Activated CD4-positive, CD25-positive, alpha-beta regulatory T cell treated with anti-CD3 and anti-CD28 coated beads, Interleukin-2, amount 50 U/mL, for 72 hours (primary cell): ENCODE data around the gene CSTPP1.
"Not testable (repeated sequence)": the region's sequence is repeated elsewhere in the genome, so short reads cannot be mapped to it uniquely, and the experiment has no call there.

Experiments
- DNase-seq: peaks from one replicate; pipeline ENCODE4 v3.0.0; 2021

The CSTPP1 gene

DNA sequence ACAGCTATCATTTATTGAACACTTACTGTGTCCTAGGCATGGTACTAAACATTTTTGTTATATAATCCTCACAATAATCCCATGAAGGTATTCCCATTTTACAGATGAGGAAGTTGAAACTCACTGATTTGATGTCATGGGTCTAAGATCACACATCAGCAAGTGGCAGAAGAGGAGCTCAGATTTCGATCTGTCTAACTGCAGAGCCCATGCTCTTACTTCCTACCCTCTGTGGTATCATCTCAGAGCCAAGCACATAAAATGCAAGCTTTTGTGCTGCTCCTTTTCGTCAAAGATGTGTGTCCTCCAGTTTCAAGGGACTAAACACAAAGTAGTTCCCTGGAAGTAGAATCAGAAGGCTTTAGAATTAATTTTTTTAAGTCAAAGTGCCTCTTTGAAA lies 169.0 kb downstream of the CSTPP1 start:
- DNase-seq, result no peak

DNA sequence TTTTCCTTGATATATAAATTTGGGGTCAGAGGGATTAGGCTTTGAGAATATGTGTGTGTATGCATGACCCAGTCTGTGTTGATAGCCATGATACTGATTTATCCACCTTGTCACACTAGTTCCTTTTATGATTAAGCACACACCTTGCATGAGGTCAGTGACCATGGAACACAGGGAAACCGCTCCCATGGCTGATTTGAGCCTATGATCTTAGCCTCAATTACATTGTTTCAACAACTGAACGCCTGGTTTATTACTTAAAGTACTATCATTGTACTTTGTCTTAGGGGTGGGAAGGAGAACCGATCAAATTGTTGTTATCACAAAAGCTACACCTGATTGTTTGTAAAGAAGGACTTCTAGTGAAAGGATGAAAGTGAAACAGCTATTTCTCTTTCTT lies 169.4 kb downstream of the CSTPP1 start:
- no peak for DNase-seq

DNA sequence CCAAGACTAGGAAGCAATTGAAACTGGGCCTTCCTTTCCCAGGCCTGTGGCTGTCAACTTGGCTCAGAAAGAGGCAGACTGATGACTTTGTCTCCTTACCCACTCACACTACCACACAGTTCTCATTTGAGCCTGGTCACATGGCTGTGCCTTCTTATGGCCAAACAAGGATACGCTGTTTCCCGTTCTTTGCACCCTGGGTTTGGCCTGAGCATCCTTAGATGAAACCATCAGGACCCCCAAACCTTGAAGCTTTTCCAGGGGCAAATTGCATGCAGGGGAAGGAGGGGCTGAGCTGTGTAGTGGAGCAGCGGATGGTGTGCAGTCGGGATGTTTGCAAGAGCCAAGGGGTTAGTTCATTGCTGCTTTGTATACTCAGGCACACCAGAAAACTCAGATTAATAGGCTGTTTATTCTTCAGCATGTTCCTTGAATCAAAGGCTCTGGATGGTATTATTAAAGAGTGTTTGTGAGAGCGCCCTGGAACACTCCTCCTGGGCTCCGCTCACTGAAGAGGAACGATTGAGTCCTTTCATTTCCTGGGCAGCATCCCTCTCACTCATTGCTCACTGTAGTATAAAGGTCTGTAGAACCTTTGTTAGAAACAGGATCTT lies 170.3 kb downstream of the CSTPP1 start:
- DNase-seq, result no peak

DNA sequence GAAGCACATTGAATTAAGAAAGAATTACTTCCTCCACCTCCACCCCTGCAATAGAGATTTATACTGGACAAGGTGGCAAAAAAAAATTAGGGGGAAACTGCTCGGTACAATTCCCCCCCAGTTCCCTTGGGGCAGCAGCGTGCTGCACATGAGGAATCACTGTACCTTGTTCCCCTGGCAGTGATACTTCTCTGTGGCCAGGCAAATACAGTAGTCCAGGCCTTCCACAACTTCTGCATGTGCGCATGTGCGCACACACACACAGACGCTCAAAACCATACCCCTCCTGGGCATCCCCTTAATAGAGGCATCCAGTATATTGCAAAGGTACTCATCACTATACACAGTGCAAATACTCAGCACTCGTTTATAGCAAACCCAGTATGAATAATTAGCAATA lies 171.2 kb downstream of the CSTPP1 start:
- no peak for DNase-seq

DNA sequence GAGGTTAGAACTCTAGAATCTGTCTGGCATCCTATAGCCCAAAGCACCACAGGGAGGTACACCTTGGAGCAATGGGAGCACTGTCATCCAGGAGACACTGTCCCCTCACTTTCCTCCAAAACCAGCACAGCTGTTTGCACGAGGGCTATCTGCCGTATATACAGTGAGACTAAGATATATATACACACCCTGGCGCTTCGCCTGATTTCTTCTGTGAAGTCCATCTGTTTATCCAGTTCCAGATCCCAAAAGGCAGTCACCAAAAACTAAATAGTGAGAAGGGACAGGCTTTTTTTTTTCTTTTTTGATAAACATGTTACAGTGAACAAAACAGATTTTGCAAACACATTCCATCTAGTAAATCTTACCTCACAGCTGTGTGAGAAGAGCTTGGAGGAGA lies 171.7 kb downstream of the CSTPP1 start:
- DNase-seq, result no peak

DNA sequence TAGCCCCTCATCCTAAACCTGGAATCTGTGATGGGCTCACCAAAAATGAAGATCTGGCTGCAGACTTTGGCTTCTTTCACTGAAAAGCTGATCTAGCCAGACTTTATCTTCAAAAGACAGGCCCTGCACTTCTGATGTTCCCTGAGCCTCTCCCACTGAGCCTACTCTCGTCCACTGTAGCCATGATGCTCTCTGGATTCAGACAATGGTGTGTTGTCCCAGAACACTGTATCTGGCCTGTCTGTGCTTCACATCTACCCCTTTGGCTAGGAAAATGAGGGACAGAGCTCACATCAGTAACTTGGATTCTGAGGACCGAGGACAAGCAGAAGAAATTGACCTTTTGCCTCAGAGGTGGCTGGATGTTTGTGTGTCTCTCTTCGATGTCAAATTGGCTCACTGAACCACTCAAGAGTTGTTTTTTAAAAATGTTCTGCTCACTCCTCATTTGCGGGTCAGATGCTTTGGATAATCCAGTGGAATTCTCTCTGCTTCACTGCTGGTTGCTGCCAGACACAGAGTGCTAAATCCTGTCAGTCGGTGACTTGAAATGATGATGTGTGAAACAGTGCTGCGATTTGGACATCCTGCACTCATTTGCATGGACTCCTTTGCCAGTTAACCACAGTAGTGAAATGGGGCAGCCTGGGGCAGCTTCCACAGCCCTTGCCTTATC lies 172.6 kb downstream of the CSTPP1 start:
- DNase-seq, result no peak

DNA sequence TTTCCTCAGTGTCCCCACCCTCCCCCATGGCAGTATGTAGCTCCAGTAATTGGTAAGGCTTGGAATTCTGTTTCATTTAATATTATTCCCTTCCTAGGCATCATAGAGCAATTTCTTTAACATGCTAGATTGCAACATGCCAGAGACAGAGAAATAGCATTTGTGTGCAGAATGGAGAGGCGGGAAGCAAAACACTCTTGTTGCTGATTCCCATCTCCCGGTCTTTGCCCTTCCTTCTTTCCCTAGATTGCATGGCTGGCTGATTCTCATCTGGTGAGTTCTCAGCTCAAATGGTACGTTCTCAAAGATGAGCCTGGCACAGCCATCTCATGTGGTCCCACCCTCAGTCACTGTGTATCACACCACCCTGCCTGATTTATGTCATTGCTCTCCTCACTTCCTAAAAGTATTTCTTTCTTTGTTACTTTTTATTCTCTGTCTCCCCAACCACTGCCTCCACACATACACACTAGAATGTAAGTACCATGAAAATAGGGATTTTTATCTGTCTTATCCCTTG lies 173.2 kb downstream of the CSTPP1 start:
- DNase-seq, result no peak

DNA sequence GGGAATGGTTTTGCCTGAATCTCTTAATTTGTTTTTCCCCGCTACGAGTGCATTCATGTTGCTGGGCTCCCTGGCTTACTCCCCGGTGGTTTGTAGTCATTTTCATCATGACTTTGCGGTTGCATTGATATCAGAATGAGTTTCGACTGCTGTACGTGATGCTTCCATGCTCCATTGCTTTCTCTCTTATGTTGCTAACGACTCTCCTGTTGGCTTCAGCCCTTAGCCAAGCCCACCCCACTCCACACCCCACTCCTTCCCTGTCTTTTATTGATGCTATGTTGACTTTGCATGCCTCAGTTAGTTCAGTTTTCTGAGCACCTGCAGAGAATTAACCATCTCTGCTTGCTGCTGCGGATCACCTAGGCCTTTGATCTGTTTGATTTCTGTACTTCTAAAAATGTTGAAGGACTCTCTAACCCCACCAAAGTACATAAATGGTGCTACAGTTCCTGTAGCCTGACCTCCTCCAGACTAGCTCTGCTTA lies 174.8 kb downstream of the CSTPP1 start:
- DNase-seq, result no peak

DNA sequence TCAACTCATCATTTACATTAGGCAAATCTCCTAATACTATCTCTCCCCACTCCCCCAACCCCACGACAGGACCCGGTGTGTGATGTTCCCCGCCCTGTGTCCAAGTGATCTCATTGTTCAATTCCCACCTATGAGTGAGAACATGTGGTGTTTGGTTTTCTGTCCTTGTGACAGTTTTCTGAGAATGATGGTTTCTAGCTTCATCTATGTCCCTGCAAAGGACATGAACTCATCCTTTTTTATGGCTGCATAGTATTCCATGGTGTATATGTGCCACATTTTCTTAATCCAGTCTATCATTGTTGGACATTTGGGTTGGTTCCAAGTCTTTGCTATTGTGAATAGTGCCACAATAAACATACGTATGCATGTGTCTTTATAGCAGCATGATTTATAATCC lies 176.4 kb downstream of the CSTPP1 start:
- DNase-seq, result not testable (repeated sequence)

DNA sequence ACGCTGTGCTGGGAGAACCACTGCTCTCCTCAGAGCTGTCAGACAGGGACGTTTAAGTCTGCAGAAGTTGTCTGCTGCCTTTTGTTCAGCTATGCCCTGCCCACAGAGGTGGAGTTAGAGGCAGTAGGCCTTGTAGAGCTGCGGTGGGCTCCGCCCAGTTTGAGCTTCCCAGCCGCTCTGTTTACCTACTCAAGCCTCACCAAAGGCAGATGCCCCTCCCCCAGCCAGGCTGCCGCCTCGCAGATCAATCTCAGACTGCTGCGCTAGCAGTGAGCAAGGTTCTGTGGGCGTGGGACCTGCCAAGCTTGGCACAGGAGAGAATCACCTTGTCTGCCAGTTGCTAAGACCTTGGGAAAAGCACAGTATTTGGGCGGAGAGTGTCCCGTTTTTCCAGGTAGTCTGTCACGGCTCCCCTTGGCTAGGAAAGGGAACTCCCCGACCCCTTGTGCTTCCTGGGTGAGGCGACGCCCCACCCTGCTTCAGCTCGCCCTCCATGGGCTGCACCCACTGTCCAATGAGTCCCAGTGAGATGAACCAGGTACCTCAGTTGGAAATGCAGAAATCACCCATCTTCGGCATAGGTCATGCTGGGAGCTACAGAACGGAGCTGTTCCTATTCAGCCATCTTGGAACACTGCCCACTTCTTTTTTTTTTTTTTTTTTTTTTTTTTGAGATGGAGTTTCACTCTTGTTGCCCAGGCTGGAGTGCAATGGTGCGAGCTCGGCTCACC lies 182.6 kb downstream of the CSTPP1 start:
- peak; percentile 32 for DNase-seq

DNA sequence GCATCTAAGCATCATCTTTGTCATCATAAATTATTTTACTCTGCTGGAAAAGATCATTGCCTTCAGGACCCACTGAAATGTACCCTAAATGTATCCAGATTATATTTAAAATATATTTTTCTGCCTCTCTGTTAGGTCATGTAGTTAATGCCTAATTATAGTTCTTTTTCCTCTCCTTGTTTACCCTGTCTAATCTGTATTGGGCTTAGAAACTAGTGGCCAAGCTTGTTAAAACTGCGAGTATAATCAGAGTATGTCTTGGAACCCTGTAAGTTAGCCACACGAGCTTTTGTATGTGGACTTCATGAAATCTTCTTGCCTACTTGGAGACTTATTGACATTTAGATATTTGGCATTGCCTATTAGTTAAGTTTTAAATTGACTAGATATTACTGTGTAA lies 184.5 kb downstream of the CSTPP1 start:
- no peak for DNase-seq

DNA sequence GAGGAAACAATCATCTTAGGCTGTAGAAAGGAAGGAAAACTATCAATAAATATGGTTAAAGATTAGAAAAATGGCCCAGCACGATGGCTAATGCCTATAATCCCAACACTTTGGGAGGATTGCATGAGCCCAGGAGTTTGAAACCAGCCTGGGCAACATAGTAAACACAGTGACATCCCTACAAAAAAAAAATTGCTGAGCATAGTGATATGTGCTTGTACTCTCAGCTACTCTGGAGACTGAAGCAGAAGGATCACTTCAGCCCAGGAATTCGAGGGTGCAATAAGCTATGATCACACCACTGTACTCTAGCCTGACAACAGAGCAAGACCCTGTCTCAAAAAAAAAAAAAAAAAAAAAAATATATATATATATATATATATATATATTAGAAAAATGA lies 185.2 kb downstream of the CSTPP1 start:
- no peak for DNase-seq

DNA sequence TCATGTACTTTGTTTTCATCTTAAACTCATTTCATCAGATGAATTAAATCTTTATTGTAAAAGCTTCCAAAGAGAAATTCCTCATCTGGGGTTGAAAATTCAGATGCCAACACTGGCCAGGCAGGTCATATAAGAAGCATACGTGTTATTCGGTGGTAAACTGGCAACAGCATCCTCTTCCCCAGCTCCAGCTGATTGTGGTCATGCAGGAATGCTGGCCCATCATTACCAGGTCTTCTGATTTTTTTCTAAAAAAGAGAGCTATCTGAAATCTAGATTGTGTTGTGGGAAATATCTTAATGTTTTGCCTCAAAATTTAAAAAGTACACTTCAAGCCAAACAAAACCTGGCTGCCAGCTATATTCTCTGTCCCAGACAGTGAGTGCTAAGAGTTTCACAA lies 186.5 kb downstream of the CSTPP1 start:
- DNase-seq, result no peak

DNA sequence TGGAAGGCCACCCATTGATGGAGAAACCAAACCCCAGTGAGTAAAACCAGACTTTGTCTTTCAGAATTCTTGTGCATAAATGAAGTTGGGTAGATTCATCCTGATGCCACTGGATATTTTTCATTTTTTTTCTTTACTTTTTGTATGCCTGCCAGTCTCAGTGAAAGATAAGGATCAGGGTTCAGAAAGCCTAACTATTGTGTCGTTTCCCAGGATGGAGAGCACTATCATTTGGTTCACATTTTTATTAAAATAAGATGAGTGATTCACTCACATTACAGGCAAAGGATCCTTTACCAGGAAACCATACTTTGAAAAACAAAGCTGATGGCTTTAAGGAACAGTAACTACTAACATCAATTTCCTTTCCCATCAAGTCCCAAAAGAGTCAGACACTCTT lies 188.1 kb downstream of the CSTPP1 start:
- no peak for DNase-seq

DNA sequence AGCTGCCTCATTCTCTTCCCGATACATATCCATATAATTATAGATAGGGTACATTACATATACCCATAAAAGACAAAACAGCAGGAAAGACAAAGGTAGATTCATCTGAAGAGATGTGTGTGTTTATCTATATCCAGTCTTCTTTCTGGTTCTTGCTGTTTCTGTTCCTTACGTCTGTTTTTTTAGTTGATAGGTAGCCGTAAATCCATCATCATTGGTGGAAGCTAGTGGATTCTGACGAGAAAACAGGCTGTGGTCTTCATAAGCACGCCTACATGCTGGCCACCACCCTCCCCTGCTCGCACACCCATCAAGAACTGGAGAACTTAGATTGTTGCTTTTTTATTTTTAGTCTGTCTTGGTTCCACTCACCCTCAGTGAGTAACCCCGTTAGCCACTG lies 188.5 kb downstream of the CSTPP1 start:
- no peak for DNase-seq

DNA sequence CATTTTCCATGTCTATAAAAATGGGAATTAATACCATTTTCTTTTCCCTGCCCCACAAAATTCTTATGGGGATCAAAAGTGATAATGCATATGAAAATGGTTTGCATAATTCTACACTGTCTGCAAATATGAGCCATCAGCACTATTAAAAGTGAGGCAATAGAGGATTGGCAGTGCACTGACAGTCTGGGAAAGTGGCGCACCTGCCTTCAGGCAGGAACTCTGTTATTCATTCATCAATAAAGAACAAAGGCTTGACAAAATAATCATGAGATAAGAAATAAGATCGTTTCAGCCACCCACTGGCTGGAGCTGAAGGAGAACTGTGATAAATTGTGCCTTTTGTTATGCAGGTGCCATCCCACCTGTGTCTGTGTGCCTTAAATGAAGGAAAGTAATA lies 190.7 kb downstream of the CSTPP1 start:
- no peak for DNase-seq

DNA sequence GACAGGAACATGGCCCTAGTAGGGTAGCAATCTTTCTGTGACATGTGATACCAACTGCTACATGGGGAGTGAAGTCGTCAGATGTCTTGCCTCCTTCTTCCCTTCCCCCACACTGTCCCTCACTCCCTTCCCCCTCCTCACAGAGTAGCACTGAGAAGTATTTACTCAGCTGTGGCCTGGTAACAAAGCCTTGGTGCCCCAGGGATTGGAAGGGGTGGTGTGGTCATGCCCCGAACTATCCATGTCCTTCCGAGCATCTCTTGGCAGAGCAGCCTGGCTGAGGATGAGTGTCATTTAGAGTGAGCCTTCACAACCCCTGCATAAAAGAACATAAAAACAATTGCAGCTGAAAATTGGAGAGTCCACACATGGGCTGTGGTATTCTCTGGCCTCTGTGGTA lies 194.0 kb downstream of the CSTPP1 start:
- no peak for DNase-seq

DNA sequence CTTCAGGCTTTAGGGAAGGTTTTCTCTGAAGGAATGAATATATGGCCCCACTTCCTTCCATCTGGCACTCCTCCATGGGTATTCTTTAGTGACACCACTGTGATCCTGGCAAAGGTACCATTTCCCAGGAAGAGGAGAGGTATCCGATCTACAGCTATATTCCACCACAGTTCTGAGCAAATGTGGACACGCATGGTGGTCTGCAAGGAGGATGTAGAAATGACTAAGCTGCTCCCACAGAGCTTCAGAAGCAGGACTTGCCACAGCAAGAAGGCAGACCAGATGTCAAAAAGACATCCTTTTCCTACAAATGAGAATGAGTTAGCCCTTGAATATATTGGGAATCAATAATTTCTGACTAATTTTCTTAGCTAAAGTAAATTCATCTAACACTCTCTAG lies 194.6 kb downstream of the CSTPP1 start:
- DNase-seq, result no peak

DNA sequence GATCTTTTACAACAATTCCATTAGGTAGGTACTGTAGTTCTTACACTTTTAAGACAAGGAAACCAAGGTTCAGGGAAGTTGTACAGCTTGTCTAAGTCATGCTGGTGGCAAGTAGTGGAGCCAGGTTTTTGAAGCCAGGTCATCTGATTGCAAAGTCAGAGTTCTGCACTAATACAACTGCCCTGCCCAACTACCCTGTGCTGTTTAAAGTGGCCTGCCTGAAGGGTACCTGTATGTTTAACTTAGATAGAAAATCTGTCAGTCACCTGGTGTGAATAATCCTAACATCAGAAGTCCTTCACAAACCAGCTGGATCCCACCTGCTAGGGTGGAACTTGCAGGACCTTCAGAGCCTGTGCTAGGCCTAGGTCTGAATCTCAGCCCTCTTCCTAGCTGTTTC lies 195.9 kb downstream of the CSTPP1 start:
- DNase-seq, result no peak

DNA sequence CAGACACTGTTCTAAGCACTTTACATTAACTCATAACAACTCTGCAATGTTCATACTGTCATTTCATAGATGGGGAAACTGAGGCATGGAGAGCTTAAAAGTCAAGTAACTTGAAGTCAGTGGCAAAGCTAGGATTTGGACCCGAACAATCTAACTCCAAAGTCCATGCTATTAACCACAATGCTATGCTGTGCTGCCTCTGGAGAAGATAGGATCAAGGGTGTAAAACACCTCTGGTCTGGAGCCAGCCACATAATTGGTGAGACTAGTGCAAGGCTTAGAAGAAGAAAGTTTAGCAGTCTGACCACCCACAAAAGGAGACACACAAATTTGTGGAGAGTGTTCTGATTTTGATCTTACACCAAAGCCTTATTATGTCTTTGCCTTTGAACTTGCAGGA lies 196.4 kb downstream of the CSTPP1 start:
- no peak for DNase-seq

DNA sequence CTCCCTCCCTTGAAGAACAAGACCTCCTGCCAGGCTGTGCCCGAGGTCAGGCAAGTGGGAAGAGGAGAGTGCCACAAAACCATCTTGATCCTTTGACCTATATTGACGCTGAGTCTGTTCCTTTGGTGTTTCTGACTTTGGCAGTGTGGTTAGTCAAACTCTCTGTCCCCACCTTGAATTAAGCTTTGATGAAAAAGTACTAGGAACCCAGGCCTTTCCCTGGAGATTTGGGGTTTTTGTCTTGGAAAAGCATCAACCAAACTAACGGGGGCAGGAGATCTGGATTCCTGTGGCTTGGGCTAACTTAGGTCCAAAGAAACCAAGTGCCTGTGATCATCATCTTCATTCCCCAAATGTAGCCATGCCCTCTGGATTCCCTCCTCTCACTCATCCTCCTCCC lies 199.8 kb downstream of the CSTPP1 start:
- no peak for DNase-seq

DNA sequence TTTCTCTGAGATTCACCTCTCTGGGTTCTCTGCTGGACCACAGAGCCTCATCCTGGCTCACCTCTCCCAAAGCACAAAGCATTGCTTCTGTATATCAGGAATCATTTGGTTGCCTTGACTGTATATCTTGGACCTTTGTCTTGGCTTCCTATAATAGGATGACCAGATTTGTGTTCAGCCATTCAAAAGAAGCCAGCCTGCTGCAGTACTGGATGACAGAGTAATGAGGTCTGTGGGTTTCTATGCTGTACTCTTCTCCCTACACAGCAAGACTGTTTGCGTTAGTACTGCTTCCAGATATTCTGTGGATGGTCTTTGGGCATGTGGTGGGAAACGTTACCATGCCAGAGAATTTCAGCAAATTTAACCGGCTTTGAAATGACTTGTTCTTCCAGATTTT lies 200.4 kb downstream of the CSTPP1 start:
- DNase-seq, result no peak

DNA sequence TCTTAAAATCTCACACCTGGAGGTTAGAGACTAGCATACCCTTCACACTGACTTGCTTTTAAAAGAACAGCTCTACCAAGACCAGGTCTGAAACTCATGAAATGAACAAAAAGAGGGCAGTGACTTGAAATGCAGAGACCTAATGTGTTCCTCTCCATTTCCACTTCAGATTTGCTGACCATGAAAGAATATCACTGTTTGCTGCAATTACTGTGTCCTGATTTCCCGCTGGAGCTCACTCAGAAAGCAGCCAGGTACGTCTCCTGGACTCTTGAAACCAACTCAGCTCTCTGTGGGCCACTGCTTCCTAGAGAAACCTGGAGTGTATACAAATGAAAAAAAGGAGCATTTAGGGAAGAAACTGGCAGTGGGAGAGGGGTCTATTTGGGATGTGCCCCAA lies 200.9 kb downstream of the CSTPP1 start:
- no peak for DNase-seq

DNA sequence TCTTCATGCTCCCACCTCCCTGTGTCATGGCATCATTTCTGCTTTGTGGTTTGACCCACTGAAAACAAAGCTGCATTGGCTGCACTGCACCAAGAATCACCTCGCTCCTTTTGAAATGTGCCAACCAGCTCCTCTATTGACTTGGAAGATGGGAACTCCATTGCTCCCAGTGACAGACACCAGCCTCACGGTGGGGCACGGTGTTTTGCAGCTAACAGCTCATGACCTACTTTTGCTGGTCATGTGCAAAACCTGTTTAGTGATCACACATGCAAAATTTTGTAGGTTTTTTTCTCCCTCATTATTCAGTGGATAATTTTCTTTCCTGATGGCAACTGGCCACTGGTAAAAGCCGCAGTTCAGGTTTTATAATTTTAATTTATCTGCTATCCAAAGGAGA lies 203.3 kb downstream of the CSTPP1 start:
- DNase-seq, result no peak
